Mesothelial cell of epicardium (in vitro differentiated cells): ENCODE data around the gene FOXL3. TPM values are rescaled to one million over a fixed set of nuclear protein-coding genes. Genes with fewer than 3 reads are reported as not detected.

ENCODE experiments used
- DNase-seq, 2 experiments: peaks; one replicate each; pipeline ENCODE4 v3.0.0; 2021; ENCODE audit warnings: low spot score in 2 of 2; ENCODE audit not compliant: unreplicated experiment in 2 of 2
- H3K27ac Mint-ChIP-seq: 2 replicates; pipeline ENCODE4 v1.8.0; 2021; ENCODE audit warnings: mixed read lengths
- H3K27me3 Mint-ChIP-seq: 2 replicates; pipeline ENCODE4 v1.8.0; 2021; ENCODE audit warnings: low read depth, mixed read lengths
- H3K36me3 Mint-ChIP-seq: 2 replicates; pipeline ENCODE4 v1.8.0; 2021; ENCODE audit warnings: mixed read lengths
- H3K4me1 Mint-ChIP-seq: 2 replicates; pipeline ENCODE4 v1.8.0; 2021; ENCODE audit warnings: mixed read lengths
- H3K4me3 Mint-ChIP-seq: 2 replicates; pipeline ENCODE4 v1.8.0; 2021; ENCODE audit warnings: mild to moderate bottlenecking, moderate library complexity, mixed read lengths
- H3K9me3 Mint-ChIP-seq: 2 replicates; pipeline ENCODE4 v1.8.0; 2021; ENCODE audit warnings: mixed read lengths
- total RNA-seq: library from RNA; stranded (reverse); gene quantifications from 3 replicates; pipeline ENCODE4 v1.2.1, GENCODE V29; 2021
- TF ChIP-seq, protein P1 (sequence below): fragments of 200-600 bp; sonication (generic); IDR thresholded peaks from one replicate; pipeline ENCODE4 v1.5.0; 2021; ENCODE audit warnings: antibody characterized with exemption; ENCODE audit not compliant: unreplicated experiment

The FOXL3 gene
- total RNA-seq, 1 donor from 2014 or later, result not detected

DNA sequence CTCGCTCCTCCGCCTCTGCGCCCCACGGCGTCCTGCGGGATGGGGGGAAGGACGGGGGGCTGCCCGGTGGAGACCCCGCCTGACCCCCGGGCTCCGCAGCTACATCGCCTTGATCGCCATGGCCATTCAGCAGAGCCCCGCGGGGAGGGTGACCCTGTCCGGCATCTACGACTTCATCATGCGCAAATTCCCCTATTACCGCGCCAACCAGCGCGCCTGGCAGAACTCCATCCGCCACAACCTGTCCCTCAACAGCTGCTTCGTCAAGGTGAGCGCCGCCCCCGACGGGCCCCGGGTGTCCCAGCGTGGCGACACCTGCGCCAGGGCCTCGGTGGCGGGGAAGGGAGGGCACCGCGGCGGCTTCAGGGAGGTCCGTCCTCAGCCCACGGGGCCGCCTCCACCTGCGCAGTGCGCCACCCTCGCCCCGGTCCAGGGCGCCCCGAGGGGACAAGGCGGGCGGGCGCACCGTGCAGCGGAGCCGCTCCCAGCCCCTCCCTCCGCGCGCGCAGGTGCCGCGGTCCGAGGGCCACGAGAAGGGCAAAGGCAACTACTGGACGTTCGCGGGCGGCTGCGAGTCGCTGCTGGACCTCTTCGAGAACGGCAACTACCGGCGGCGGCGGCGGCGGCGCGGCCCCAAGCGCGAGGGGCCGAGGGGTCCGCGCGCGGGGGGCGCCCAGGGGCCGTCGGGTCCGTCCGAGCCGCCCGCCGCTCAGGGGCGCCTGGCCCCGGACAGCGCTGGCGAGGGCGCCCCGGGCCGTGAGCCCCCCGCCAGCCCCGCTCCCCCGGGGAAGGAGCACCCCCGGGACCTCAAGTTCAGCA, 793 bp downstream of the FOXL3 start:
- TF ChIP-seq, protein P1, sequence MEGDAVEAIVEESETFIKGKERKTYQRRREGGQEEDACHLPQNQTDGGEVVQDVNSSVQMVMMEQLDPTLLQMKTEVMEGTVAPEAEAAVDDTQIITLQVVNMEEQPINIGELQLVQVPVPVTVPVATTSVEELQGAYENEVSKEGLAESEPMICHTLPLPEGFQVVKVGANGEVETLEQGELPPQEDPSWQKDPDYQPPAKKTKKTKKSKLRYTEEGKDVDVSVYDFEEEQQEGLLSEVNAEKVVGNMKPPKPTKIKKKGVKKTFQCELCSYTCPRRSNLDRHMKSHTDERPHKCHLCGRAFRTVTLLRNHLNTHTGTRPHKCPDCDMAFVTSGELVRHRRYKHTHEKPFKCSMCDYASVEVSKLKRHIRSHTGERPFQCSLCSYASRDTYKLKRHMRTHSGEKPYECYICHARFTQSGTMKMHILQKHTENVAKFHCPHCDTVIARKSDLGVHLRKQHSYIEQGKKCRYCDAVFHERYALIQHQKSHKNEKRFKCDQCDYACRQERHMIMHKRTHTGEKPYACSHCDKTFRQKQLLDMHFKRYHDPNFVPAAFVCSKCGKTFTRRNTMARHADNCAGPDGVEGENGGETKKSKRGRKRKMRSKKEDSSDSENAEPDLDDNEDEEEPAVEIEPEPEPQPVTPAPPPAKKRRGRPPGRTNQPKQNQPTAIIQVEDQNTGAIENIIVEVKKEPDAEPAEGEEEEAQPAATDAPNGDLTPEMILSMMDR, result no peak
- DNase-seq, result no peak
- peaks cover 85% of the 10 kb centered on the region for H3K27me3 Mint-ChIP-seq
- peaks cover 5% of the 10 kb centered on the region for H3K4me1 Mint-ChIP-seq
- H3K27ac Mint-ChIP-seq, result no peak overlapping the region
- no peaks in the 10 kb centered on the region for H3K9me3 Mint-ChIP-seq
- H3K36me3 Mint-ChIP-seq, result no peaks in the 10 kb centered on the region
- no peak overlapping the region for H3K4me3 Mint-ChIP-seq

DNA sequence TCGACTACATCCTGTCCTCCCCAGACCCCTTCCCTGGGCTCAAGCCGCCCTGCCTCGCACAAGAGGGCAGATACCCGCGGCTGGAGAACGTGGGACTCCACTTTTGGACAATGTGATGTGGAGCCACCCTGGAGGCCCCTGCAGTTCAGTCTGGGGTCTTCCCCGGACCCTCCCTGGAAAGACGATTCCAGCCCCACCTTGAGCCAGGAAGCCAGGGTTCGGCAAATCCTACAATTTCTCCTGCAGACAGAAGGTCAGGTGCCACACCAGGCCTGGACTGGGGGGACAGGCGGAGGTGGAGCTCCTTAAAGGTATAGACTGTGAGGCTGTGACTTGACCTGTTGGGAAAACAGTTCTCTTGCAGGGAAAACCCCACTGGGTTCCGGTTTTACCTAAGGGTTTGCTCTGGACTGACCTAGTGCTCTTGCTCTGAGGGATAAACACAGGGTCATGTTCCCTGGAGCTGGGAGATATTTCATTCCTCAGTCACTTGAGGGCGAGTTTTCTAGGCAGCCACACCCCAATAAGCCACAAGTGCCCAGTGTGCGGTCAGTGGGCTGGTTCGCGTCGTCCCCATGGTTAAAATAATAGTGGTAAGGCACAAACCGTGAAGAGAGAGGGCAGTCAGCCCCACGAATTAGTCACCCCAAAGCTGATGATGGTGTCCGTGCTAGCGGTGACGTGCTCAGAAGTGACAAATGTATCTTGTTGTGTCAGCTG, 1.6 kb downstream of the FOXL3 start:
- H3K4me3 Mint-ChIP-seq, result no peak overlapping the region
- H3K4me1 Mint-ChIP-seq, result peaks cover 5% of the 10 kb centered on the region
- no peak for DNase-seq
- H3K27me3 Mint-ChIP-seq, result peaks cover 79% of the 10 kb centered on the region
- no peak overlapping the region for H3K27ac Mint-ChIP-seq
- TF ChIP-seq, protein P1, result no peak
- no peaks in the 10 kb centered on the region for H3K9me3 Mint-ChIP-seq
- no peaks in the 10 kb centered on the region for H3K36me3 Mint-ChIP-seq

DNA sequence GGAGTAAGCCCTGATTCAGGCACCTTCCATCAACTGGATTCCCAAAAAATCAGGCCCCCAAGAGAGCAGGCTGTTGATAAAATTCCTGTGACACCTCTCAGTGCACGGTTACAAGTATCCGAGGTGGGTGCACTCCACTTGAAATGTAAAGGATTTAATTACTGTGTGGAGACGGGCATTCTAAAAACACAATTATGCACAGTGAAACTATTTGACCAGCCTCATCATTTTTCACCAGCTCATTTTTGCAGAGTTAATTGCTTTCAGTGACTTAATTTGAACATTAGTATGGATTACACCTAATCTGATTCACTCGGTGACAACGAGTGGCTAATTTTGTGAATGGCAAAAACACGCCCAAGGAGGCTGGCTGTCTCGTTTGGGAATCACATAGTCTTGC, 2.3 kb downstream of the FOXL3 start:
- no peak overlapping the region for H3K27ac Mint-ChIP-seq
- TF ChIP-seq, protein P1, result no peak
- peaks cover 5% of the 10 kb centered on the region for H3K4me1 Mint-ChIP-seq
- no peaks in the 10 kb centered on the region for H3K9me3 Mint-ChIP-seq
- no peak overlapping the region for H3K4me3 Mint-ChIP-seq
- H3K27me3 Mint-ChIP-seq, result peaks cover 74% of the 10 kb centered on the region
- no peaks in the 10 kb centered on the region for H3K36me3 Mint-ChIP-seq
- DNase-seq, result no peak

DNA sequence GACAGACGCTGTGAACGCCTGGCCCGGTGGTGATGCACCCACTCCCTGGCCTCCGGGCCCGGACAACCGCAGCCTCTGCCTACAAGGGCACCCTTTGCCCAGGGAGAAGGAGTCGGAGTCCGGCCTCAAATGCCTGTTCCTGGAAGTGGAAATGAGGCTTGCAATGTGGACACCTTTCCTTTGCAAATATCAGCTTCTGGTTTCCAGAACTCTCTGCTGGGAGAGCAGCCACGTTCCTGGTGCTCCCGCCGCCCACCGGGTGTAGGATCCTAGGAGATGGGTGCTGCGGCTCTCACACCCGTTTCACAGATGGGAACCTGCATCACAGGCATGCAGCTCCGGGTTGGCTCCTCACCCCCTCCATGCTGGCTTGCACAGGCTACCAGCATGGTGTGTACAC, 2.9 kb downstream of the FOXL3 start:
- peaks cover 72% of the 10 kb centered on the region for H3K27me3 Mint-ChIP-seq
- H3K36me3 Mint-ChIP-seq, result no peaks in the 10 kb centered on the region
- TF ChIP-seq, protein P1, result no peak
- no peak for DNase-seq
- peaks cover 5% of the 10 kb centered on the region for H3K4me1 Mint-ChIP-seq
- no peak overlapping the region for H3K4me3 Mint-ChIP-seq
- no peaks in the 10 kb centered on the region for H3K9me3 Mint-ChIP-seq
- H3K27ac Mint-ChIP-seq, result no peak overlapping the region

DNA sequence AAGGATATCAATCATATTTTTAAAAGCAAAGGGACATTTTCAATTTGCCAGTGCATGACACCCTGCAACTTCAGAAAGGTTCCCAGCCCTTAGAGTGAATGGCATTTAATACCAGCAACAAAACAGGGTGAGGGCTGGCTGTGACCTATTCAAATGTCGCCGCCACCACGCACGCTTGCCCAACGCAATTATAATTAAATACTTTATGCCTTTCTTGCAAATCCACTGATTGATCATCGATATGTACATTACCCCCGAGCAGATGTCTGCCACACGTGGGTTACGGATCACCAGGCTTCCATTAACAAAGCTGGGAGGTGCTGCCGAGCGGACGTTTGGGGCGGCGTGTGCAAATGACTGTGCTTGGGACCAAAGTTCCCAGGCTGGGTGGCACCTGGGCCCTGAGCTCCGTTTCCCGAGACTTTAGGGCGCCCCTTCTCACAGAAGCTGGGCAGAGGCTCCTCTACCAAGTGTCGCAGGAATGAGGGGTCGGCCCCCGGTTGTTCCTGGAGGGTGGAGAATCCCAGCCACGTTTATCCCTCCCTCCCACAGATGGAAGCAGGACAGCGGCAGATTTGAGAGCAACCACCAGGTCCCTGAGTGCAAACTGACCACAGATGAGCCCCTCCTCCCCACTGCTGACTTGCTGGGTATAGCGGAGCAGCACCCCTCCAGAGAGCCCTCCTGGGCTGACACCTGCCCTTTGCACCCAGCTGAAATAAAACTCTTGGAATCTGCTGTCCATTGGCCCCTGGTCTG, 3.9 kb downstream of the FOXL3 start:
- TF ChIP-seq, protein P1, result no peak
- peaks cover 4% of the 10 kb centered on the region for H3K4me1 Mint-ChIP-seq

More for the DNA sequence above, 3.9 kb downstream of the FOXL3 start:
- H3K27me3 Mint-ChIP-seq, result peaks cover 67% of the 10 kb centered on the region
- no peak for DNase-seq
- no peaks in the 10 kb centered on the region for H3K9me3 Mint-ChIP-seq
- H3K4me3 Mint-ChIP-seq, result no peak overlapping the region
- H3K27ac Mint-ChIP-seq, result no peak overlapping the region
- H3K36me3 Mint-ChIP-seq, result no peaks in the 10 kb centered on the region
